Dermis blood vessel endothelial cell (primary cell): ENCODE results near the gene LRRC31. TPM values are rescaled to one million over a fixed set of nuclear protein-coding genes. Genes with fewer than 3 reads are reported as not detected.

Source experiments
- DNase-seq: peaks from one replicate; pipeline ENCODE4 v3.0.0; 2010
- total RNA-seq: library from RNA; depleted of rRNA; stranded (reverse); fragments of >200 nt; gene quantifications from 2 replicates; pipeline ENCODE4 v1.2.3, GENCODE V29; 2014

LRRC31 gene
- not detected in 2 replicates for total RNA-seq

- no peak for DNase-seq
Observed at GRCh38 chr3:169869484-169870220, at the start of gene LRRC31. Gene LRRC31, minus strand, starts transcription at chr3:169869935. Its CDS starts 128 bp downstream, at chr3:169869807.

DNA sequence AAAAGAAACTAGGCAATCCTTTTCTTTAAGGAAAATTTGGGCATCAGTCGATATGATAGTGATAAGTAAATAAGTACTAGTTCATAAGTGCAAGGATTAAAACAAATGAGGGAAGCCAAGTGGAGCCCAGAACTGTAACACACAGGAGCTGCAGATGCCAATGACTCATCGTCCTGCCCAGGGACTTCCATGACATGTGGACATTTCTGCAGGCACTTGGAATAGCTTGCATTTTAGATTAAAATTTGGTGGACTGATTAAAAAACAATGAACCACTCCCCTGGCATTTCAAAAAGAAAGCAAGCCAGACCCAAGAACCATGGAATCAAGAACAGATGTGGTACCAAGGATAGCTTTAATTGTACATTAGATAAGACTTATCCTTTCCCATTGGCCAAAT, 44.6 kb upstream of the LRRC31 start:
- DNase-seq: peak; percentile 48

DNA sequence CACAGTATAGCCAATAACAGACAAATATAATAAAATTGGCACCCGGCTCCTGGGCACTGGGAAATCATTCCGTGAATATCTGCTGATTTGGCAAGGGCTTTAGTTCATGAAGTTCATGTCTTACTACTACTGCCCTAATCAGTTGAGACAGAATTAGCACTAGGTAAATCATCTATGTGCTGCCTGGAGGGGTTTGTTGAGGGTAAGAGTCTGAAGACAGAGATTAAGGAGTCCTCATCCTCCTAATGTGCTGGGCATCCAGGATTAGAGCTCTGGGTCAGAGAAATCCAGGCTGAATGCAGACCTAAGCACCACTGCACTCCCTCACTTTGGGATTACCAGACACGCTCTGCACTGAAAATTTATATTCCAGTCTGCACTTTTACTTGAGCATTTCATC, 43.6 kb upstream of the LRRC31 start:
- DNase-seq: no peak

DNA sequence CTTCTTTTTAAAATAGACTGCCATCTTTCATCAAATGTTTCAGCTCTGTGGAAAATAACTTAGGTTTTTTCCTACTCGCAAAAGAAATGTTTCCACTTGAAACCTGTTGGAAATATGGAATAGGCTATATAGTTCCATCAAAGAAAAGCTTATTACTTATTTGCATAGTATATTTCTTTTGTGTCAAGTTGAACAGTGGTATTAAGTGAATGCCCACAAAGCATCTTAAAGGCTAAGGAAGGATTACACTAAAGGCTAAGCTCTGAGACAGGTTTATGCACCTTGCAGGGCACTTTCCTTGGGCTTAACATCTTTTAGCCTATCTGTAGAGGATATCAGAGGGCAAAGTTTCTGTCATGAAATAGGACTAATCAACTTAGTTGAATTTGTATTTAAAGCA, 41.5 kb upstream of the LRRC31 start, which contains the start of gene SAMD7:
Gene SAMD7, plus strand, starts transcription at position 301 of the 400 bp plus-strand sequence. CDS start 7,927 bp downstream, outside the sequence.
- no peak for DNase-seq

GRCh38 chr3:169907944-169908343, 38.2 kb upstream of the LRRC31 start:
- DNase-seq: no peak

GRCh38 chr3:169907476-169907875, 37.7 kb upstream of the LRRC31 start:
- DNase-seq: no peak

DNA sequence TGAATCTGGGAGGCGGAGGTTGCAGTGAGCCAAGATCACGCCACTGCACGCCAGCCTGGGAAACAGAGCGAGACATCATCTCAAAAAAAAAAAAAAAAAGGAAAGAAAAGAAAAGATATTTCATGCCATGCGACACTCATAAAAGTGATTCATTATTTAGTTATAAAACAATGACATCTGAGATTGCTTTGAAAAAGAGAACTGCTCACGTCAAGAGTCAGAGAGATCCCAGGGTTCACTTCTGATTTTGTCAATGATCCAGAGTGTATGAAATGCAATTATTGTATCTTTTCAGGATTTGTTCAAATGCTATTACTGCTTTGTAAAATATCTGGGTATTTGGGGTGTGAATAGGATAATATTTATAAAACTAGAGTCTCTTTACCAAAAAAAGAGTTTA, 35.7 kb upstream of the LRRC31 start:
- DNase-seq: no peak

GRCh38 chr3:169901453-169901852, 31.7 kb upstream of the LRRC31 start:
- no peak for DNase-seq

GRCh38 chr3:169897284-169897683, 27.5 kb upstream of the LRRC31 start:
- no peak for DNase-seq

GRCh38 chr3:169895072-169895471, 25.3 kb upstream of the LRRC31 start:
- DNase-seq: no peak

GRCh38 chr3:169894110-169894509, 24.4 kb upstream of the LRRC31 start:
- DNase-seq: no peak

DNA sequence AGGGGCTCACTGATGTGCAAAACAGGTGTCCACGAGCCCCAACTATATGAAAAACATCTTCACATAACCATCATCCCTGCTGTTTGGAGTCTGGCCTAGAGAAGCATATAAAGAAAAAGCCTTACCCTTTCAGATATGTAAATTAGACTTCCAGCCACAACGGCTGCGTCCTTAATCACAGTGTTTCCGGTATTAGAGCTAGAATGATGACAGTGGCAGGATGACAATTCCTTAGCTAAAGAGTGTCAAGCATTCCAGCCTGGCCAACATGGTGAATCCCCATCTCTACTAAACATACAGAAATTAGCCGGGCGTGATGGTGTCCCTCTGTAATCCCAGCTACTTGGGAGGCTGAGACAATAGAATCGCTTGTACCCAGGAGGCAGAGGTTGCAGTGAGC, 22.2 kb upstream of the LRRC31 start:
- DNase-seq: no peak

- DNase-seq: no peak
Observed at GRCh38 chr3:169886671-169887070, 16.9 kb upstream of the LRRC31 start.

DNA sequence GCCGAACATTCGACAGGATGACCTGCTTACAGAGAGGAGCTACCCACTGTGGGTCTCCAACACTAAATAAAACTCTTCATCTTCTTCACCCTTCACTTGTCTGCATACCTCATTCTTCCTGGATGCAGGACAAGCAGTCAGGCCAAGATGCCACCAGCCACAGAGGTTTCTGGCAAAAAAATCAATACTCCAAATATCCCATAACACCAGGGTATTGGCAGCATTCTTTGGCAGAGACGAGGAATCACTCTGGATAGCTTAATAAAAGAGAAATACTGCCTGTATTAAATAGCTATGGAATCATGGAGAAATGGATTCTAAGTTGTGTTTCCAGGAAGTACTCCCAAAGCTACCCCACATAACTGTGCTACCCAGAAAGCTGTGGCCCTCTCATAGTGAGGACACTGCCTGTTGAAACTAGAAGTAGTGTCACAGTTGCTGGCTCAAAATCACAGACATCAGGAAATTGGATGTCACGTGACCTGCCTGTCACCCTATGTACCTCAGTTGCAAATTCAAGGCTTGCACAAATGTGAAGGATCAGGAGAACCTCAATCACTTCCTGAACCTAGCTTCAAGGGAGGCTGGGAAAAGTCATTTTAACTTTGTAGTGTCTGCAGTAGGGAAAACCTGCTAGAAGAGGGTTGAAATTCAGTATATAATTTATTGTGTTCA, 11.0 kb upstream of the LRRC31 start:
- no peak for DNase-seq

DNA sequence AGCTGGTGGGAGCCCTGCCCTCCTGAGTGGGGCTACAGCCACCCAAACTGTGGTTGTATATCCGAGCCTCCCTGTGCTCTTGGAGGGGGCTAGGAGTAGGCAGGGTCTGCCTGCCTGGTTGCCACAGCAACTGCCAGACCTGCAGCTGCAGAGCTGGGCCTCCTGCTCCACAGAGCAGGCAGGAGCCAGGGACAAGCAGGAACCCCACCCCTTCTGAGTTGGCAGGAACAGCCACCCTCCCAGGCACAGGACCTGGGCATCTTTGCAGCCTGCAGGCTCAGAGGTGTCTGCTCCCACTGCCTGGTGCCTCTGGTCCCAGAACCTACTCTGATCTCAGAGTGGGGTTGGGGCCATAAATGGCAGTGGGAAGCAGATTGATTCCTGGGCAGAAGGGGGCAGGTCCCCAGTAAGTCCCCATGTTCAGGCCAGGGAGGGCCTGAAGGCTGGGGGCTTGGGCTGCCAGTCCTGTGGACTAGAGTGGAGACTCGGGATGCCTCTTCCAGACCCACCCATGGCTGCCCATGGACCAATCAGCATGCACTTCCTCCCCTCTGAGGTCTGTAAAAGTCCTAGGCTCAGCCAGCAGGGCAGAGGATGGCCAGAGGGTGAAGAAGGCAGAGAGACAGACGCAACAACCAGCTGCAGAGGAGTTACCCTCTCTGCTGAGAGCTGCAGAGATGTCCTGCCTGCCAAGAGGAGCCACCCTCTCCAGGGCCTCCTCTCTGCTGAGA, 10.3 kb upstream of the LRRC31 start:
- DNase-seq: no peak

GRCh38 chr3:169879013-169879557, 9.3 kb upstream of the LRRC31 start:
- DNase-seq: no peak

DNA sequence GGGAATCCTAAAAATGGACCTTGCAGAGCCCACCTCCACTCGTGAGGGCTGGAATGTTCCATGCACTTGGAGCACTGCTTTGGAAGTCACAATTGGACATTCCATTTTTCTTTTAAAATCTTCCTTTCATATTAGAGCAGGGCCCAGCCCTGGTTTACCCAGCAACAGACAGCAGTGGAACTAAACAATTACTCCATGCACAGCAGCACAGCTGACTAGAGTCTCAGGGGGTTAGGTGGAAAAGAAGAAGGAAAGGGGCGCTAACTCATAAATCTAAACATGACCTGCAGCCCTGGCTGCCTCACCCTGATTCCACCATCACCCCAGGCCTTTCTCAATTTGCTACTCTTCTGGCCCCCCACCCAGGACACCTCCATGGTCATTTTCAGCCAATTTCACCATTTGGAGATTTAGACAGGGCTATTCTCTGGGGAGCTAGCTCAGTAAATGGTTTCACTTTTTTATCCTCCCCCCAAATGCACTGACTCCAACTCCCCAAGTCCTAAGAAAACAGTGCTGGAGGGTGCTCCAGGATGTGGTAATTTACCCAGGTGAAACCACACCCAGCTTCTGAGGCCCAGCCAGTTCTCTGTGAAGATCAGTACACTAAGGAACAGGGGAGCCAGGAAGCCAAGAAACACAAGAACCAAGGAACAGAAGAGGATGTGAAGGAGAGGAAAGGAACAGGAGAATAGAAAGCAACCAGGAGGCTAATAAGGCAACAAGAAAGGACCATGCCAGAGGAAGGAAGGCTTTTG, 1.6 kb upstream of the LRRC31 start:
- DNase-seq: no peak

DNA sequence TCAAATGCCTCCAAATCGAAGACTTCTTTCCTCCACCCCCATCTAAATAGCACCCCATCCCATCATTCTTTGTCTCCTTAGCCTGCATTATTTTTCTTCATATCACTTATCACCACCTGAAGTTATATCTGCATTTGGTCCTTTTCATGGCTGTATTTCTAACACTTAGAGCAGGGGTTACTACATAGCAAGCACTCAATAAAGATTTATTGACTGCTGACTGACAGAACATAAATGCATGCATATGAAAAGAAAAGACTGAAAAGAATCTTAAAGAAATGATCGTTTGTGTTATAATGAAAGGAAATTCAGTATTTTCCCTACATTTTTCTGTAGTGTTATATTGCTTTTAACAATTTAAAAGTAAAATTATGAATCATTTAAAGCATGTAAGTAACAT, 1.4 kb downstream of the LRRC31 start:
- DNase-seq: no peak

GRCh38 chr3:169867584-169868210, 2.0 kb downstream of the LRRC31 start:
- DNase-seq: no peak

DNA sequence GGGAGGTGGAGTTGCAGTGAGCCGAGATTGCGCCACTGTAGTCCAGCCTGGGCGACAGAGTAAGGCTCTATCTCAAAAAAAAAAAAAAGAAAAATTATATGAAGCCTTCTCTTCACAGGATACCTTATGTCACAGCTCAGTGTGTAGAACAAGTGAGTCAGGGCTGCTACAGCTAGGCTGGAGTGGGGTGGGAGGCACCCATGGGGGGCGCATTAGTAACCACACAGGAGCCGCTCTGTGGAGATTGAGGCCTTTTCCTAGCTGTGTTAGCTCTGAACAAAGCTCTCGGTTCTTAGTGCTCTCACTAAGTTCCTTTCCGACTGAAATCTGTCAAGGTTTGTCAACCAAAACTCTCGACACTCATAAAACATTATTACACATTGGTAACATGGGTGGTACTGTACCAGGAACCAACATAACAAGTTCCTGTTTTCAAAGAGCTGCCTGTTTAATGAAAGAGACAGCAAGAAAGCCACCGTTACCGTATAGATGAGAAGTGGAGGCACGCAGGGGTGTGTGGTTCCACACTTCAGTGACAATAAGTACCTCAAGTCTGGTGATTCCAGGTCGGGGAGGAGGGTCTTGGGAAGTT, 4.5 kb downstream of the LRRC31 start:
- no peak for DNase-seq

- no peak for DNase-seq
Observed at GRCh38 chr3:169864270-169864669, 5.5 kb downstream of the LRRC31 start.
